ENCODE measurements around the gene CEP112. TPM values are rescaled to one million over a fixed set of nuclear protein-coding genes. Genes with fewer than 3 reads are reported as not detected.

CEP112 gene
- 0.85 and 5.3 TPM in 2 replicates for total RNA-seq

DNA sequence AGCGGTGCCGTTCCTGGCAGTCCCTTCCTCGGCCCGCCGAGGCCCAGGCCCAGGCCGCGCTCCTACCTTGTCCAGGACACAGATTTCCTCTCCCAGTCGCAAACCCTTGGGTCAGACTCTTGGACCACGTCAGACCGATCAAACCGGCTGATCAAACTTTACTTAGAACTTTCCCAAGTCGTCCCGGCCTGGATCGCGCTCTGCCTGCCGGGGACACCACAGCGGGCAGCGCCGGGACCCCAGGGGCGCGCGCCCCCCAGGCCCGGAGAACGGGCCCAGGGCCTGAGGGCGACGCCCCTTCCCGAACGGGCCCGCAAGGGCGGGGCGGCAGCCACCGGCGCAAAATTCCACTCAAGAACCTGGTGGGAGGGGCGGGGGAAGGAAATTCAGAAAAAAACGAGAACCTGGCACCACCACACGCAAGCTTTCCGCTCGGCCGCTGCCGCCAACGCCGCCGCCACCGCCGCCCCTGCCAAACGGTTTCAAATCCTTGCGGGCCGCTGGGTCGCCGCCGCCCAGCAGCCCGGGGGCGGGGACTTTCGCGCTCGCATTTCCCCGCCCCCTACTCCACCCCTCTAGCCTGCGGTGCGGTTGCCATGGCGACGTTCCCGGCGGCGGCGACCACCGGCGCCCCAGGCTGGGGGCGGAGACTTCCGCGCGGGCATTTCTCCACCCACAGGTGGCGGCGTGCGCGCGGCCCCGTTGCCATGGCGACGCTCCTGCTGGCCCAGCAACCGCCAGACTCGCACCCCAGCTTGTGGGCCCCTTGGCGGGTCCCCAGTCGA is at the start of gene CEP112:
Gene CEP112 (minus strand): TSS at position 541 of the 785 bp plus-strand sequence.

DNA sequence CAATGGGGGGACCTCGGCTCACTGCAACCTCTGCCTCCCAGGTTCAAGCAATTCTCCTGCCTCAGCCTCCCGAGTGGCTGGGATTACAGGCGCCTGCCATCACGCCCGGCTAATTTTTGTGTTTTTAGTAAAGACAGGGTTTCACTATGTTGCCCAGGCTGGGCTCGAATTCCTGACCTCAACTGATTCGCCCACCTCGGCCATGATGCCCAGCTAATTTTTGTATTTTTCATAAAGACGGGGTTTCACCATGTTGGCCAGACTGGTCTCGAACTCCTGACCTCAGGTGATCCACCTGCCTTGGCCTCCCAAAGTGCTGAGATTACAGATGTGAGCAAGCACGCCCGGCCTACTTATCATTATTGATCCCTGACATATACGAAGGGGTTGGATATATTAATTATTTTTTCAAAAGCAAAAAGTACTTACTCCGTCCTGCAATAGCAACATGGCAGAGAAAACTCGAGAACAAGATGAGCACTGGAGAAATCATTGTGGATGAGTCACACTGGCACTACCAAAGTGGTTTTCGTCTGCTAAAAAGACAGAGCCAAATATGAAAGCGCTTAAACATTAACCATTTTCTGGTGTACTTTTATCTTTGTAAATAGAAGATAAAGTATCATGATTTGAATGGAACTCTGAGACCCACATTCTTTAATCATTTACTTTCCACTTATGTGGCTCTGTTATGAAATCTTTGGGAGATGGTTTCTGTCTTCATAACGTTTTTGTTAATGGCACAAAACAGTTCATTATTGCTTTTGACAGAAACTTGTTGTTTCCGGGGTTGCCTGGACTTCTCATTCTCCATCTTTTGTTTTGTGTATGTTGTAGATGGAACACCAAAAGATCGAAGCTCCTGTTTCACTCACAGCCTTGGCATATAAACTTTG is 37.2 kb upstream of the CEP112 start, which contains the start of gene APOH:
Gene APOH (minus strand): TSS at position 529 of the 896 bp plus-strand sequence. CDS start 36 bp downstream, at position 493.

Other genes starting within 250 kb of the CEP112 start
- not detected in 2 replicates for gene APOH, start 37.3 kb upstream of the CEP112 start, total RNA-seq
- gene PRKCA, start 110.5 kb upstream of the CEP112 start, total RNA-seq, result 3.6 and 5.5 TPM in 2 replicates